GM12872 (cell line): Measurements from ENCODE around the gene LIME1.

Source experiments
- CTCF ChIP-seq: IDR thresholded peaks from 3 replicates; pipeline ENCODE4 v1.5.1; 2011; ENCODE audit warnings: low read depth, mild to moderate bottlenecking, low read length, moderate library complexity; ENCODE audit not compliant: insufficient read depth

The LIME1 gene

DNA sequence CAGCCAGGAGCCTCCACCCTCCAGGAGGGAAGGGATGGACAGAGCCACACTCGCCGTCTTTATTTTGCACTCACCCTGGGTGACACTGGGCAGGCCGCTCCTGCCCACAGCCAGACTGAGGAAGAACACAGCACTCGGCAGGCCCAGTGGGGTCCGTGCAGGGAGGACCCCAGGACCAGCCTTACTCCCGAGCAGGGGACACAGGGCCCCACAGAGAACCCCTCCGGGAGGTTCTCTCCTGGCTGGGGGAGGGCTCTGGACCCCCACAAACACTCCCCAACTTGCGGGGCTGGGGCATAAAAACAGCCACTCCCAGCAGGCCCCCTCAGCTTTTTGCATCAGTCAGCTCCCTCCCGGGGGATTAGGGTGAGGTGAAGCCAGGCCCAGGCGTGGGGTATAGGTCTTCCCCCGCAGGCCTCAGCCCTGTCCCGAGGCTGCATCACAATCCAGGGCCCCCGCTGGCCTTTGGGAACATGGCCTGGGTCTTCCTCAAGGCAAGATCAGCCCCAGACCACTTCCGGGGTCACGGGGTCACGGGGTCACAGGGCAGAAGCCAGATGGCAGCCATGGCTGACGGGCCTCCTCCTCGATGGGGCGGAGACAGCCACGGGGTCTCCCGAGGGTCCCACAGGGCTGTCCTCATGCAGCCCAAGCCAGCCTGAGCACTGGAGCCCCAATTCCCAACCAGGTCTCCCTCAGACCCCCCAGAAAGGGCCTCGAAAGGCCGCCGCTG is 36.8 kb upstream of the LIME1 start:
- TF ChIP-seq CTCF: no peak

DNA sequence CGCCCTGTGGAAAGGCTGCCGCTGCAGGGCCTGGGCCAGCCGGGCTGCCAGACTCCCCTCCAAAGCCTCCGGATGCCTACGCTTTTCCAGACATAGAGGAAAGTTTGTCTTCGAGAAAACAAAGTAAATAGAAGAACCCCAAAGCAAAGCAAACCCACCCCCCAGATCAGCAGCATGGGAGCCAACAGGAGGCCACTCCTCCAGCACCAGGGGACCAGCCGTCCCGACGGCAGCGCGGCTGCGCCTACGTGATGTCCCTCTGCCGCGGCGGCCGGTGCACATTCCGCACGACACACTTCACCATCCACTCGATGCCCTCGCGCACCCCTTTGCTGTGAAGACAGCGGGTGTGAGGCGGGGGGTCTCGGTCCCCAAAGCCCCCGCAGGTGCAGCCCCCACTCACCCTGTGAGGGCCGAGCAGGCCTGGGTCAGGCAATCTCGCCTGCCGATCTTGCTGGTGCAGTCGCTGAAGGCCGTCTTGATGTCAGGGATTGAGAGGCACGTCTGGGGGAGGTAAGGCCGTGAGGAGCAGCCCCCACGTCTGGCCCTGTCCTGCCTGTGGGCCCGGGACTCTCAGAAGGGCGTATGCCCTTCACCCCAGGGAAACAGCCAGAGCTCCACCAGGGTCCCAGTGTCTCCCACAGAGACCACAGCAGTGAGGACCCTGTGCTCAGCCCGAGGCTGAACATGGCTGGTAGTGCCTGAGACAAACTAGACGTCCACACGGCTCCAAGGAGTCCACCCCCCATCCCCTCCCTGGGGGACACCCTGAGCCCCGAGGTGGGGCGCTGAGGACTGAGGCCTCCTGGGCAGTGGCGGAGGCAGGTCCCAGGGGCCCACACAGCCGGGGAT is 36.0 kb upstream of the LIME1 start:
- no peak for TF ChIP-seq CTCF

- no peak for TF ChIP-seq CTCF
Observed at GRCh38 chr20:63701051-63701328, 35.5 kb upstream of the LIME1 start.

GRCh38 chr20:63701329-63702035 is 35.0 kb upstream of the LIME1 start:
- no peak for TF ChIP-seq CTCF

DNA sequence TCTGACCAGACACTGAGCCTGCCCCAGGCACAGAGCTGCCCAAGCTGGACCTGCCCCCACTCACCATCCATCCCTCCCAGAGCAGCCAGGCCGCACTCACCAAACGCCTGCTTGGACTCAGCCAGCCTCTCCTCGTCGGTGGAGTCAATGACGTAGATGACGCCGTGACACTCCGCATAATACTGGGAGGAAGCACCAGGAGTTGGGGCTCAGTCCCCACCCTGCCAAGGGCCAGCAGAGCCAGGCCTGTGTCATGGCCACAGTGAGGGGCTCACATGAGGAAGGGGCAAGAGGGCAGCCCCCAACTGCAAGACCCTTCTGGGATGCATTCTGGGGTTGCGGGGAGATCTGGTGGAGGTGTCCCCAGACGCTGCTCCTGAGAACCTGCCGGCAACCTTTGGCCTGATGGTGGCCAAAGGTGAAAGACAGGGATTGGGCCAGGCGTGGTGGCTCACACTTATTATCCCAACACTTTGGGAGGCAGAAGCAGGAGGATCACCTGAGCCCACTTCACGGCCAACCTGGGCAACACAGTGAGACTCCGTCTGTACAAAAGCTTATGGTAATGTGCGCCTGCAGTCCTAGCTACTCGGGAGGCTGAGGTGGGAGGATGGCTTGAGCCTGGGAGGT is 34.3 kb upstream of the LIME1 start:
- TF ChIP-seq CTCF: no peak

DNA sequence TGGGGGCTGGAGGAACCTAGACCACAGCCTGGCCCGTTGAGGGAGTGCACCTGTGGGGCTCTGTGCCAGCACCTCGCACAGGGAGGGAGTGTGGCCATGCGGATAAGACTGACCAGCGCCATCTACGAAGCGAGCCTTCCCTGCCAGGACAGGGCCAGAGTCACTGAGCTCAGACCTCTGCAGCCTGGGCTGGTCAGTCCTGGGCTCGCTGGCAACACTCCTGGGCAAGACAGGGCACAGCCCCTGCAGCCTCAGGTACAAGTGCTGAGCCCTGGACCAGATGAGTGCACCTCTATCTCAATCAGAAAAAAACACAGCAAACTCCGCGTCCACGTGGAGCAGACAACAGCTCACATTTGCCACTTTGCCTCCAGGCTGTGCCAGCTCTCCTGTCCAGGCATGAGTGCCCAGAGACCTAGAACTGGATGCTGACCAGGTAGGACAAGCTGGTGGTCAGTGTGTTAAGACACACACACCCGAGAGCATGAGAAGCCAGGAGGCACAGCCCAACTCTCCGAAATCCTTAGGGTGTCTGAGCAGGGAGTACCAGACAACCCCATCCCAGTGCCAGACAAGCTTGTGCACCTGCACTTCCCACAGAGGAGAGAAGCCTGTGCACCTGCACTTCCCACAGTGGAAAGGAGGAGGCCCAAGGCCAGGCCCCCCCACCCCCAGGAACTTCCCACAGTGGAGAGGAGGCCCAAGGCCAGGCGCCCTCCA is 33.6 kb upstream of the LIME1 start:
- TF ChIP-seq CTCF: no peak
